Measurements from ENCODE around the gene NPAS2.

DNA sequence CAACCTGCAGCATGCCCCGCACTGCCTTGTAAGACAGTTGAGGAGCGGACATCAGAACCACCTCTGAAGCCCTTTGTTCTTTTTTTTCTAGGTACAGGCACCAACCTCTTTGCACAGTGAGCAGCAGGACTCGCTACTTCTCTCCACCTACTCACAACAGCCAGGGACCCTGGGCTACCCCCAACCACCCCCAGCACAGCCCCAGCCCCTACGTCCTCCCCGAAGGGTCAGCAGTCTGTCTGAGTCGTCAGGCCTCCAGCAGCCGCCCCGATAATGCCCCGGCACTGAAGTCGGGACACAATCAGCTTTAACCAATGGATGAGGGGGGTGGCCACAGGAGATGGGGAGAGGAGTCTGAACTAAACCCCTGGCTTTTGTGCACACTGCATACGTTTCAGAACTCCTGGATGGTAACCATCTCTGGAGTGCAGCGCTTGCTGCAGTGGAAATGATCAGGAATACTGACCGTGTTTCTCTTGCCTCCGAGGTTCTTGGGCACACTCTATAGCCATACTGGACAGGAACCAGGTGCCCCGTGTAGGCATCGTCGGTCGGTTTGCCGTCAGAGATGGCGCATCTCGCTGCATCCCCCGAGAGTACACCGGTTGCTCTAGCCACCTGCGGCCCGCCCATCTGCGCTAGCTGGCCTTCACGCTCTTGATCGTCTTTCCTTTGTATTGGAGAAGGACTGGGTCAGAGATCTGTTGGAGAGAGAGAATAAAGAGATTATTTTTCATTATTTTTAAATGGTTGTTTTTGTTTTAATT is 175.6 kb downstream of the NPAS2 start:
- TF ChIP-seq POLR2AphosphoS5 (IDR thresholded peaks at IDR 0.05; ENCODE audit: low read depth, low read length) (no peak), JUND (IDR thresholded peaks at IDR 0.05) (no peak), MXI1 (IDR thresholded peaks at IDR 0.05; ENCODE audit: low read depth, low read length) (no peak), GABPA (IDR thresholded peaks at IDR 0.05; ENCODE audit: low read depth) (no peak), RFX5 (IDR thresholded peaks at IDR 0.05; ENCODE audit: low read length) (no peak), CHD2 (IDR thresholded peaks at IDR 0.05; ENCODE audit: low read length, partially characterized antibody) (no peak), FOXM1 (IDR thresholded peaks at IDR 0.05; ENCODE audit: low read depth) (no peak), TCF12 (IDR thresholded peaks at IDR 0.05) (no peak), FOXJ3 (CRISPR knock-in tag; IDR thresholded peaks at IDR 0.05) (no peak)
- TF ChIP-seq, protein P1, sequence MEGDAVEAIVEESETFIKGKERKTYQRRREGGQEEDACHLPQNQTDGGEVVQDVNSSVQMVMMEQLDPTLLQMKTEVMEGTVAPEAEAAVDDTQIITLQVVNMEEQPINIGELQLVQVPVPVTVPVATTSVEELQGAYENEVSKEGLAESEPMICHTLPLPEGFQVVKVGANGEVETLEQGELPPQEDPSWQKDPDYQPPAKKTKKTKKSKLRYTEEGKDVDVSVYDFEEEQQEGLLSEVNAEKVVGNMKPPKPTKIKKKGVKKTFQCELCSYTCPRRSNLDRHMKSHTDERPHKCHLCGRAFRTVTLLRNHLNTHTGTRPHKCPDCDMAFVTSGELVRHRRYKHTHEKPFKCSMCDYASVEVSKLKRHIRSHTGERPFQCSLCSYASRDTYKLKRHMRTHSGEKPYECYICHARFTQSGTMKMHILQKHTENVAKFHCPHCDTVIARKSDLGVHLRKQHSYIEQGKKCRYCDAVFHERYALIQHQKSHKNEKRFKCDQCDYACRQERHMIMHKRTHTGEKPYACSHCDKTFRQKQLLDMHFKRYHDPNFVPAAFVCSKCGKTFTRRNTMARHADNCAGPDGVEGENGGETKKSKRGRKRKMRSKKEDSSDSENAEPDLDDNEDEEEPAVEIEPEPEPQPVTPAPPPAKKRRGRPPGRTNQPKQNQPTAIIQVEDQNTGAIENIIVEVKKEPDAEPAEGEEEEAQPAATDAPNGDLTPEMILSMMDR (IDR thresholded peaks at IDR 0.05), result no peak
- TF ChIP-seq, protein P2, sequence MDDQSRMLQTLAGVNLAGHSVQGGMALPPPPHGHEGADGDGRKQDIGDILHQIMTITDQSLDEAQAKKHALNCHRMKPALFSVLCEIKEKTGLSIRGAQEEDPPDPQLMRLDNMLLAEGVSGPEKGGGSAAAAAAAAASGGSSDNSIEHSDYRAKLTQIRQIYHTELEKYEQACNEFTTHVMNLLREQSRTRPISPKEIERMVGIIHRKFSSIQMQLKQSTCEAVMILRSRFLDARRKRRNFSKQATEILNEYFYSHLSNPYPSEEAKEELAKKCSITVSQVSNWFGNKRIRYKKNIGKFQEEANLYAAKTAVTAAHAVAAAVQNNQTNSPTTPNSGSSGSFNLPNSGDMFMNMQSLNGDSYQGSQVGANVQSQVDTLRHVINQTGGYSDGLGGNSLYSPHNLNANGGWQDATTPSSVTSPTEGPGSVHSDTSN (IDR thresholded peaks at IDR 0.05), result no peak

All from SK-N-SH (cell line).